Left lung (tissue), 10 donors: ENCODE measurements around the gene BCAS3. TPM values are rescaled to one million over a fixed set of nuclear protein-coding genes. Genes with fewer than 3 reads are reported as not detected.
A peak's percentile ranks its signal among the peaks of the same experiment; 100 is the strongest.
"Not testable (repeated sequence)": the region's sequence is repeated elsewhere in the genome, so short reads cannot be mapped to it uniquely, and the experiment has no call there.

Source experiments
- ATAC-seq: fragments of 200-7000 bp; cut with Tn5 transposase; one replicate; pipeline ENCODE4 v1.9.1; 2020; ENCODE audit warnings: moderate library complexity
- DNase-seq, 4 donors: peaks; one replicate each; pipeline ENCODE4 v3.0.0-alpha.2; 2013 to 2020
- H3K27ac ChIP-seq, 2 donors: fragments of 200-600 bp; sonication (generic) in 1 of 2; one replicate each; pipeline versions ENCODE4 v1.5.0 to v1.8.0; 2020 to 2021
- H3K27me3 ChIP-seq, 2 donors: fragments of 200-600 bp; sonication (generic) in 1 of 2; one replicate each; pipeline versions ENCODE4 v1.5.0 to v1.8.0; 2020 to 2021
- H3K36me3 ChIP-seq, 2 donors: fragments of 200-600 bp; sonication (generic) in 1 of 2; one replicate each; pipeline versions ENCODE4 v1.5.0 to v1.8.0; 2020 to 2021
- H3K4me1 ChIP-seq, 2 donors: fragments of 200-600 bp; one replicate each; pipeline ENCODE4 v1.8.0; 2021
- H3K4me3 ChIP-seq, 2 donors: fragments of 200-600 bp; sonication (generic) in 1 of 2; one replicate each; pipeline versions ENCODE4 v1.5.0 to v1.8.0; 2020 to 2021; ENCODE audit warnings: mild to moderate bottlenecking in 1 of 2
- H3K9me3 ChIP-seq, 2 donors: fragments of 200-600 bp; sonication (generic) in 1 of 2; one replicate each; pipeline versions ENCODE4 v1.5.0 to v1.8.0; 2020 to 2021
- CTCF ChIP-seq, 2 donors: fragments of 200-600 bp; sonication (generic) in 1 of 2; IDR thresholded peaks; one replicate each; pipeline versions ENCODE4 v1.5.0 to v1.8.0; 2021; ENCODE audit warnings: antibody characterized with exemption in 2 of 2
- intact Hi-C, 2 donors: fragments of 100-400 bp; cut with DNase I; formaldehyde crosslinking; loops; one replicate each; pipeline versions ENCODE4 v1.11.2 to v1.14.2; 2022
- polyA plus RNA-seq, 6 donors: library from polyadenylated mRNA; unstranded; fragments of 120-200 nt; gene quantifications; one replicate each; pipeline ENCODE4 v1.2.1, GENCODE V29; 2013; ENCODE audit not compliant: insufficient read length in 6 of 6
- total RNA-seq, 2 donors: library from RNA; stranded (reverse); fragmentation: NEBNext Ultra II Directional; extraction: Animal tissue kit (Norgen Biotek cat#: 25700); gene quantifications; one replicate each; pipeline ENCODE4 v1.2.1, GENCODE V29; 2021
- donor health status: DM: no; HTN: yes; CAD: no.
- donor health status: DM: no; HTN: no; CAD: no.

The BCAS3 gene
- total and polyA plus RNA-seq, 8 donors, result 21.2 to 29.6 (median 28.0) TPM

GRCh38 chr17:60995680-60996079, 318.0 kb downstream of the BCAS3 start:
- Histone ChIP-seq H3K4me3 (no peak overlapping the region), H3K27me3 (no peaks in the 10 kb centered on the region), H3K4me1 (no peaks in the 10 kb centered on the region), H3K27ac (no peak overlapping the region), H3K36me3 (no peaks in the 10 kb centered on the region), H3K9me3 (no peaks in the 10 kb centered on the region)
- no peak for DNase-seq
- no peak for ATAC-seq
- TF ChIP-seq CTCF (IDR thresholded peaks at IDR 0.05), result no peak
- intact Hi-C loops, result no loop called here

GRCh38 chr17:61000911-61001310, 323.3 kb downstream of the BCAS3 start:
- intact Hi-C loops, result loop anchor here in 1 of 2 donors (10.0 kb wide), 2 partner anchors 134 to 394 kb away; partner anchors contain the start of gene TBX2
- H3K27me3 ChIP-seq, result no peaks in the 10 kb centered on the region
- no peaks in the 10 kb centered on the region for H3K9me3 ChIP-seq
- no peak overlapping the region for H3K4me3 ChIP-seq
- no peaks in the 10 kb centered on the region for H3K4me1 ChIP-seq
- peak in 1 of 4 donors; percentile 55 for DNase-seq
- H3K36me3 ChIP-seq, result no peaks in the 10 kb centered on the region
- H3K27ac ChIP-seq, result no peak overlapping the region
- no peak for ATAC-seq
- TF ChIP-seq CTCF (IDR thresholded peaks at IDR 0.05), result no peak

- Histone ChIP-seq H3K27me3 (no peaks in the 10 kb centered on the region), H3K4me3 (no peak overlapping the region), H3K36me3 (no peaks in the 10 kb centered on the region), H3K4me1 (no peaks in the 10 kb centered on the region), H3K9me3 (no peaks in the 10 kb centered on the region), H3K27ac (no peak overlapping the region)
- DNase-seq (peak in 2 of 4 donors; percentile 36 to 51), ATAC-seq (peak; percentile 79)
- intact Hi-C loops, result loop anchor here in 1 of 2 donors (10.0 kb wide), 2 partner anchors 132 to 392 kb away; partner anchors contain the start of gene TBX2
- peak in 1 of 2 donors; percentile 63 for TF ChIP-seq CTCF (IDR thresholded peaks at IDR 0.05)
Observed at GRCh38 chr17:61002316-61002736, 324.7 kb downstream of the BCAS3 start.

DNA sequence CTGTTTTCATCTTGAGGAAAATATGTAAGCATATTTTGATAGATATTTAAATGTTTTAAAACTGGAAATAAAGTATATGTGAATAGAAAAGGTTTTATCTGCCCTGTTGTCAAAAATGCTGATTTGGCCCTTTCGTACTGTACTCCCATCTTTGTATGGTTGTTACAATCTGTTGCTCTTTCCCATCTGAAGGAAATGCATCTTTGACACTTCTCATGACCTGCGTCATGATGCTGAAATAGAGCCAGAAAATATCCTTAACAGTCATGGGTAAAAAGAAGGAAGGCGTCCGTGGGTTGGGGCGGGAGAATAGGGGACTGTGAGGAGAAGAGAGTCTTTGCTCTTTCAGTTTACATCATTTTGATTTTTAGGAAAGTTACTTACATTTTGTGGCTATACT, 327.7 kb downstream of the BCAS3 start:
- Histone ChIP-seq H3K27me3 (no peaks in the 10 kb centered on the region), H3K27ac (peak overlapping the region in 1 of 2 donors; percentile 20), H3K9me3 (no peaks in the 10 kb centered on the region), H3K4me3 (no peak overlapping the region), H3K4me1 (peaks cover 0 to 3% of the 10 kb centered on the region in 2 donors), H3K36me3 (no peaks in the 10 kb centered on the region)
- peak in 2 of 4 donors; percentile 37 to 67 for DNase-seq
- intact Hi-C loops, result loop anchor here in 1 of 2 donors (10.0 kb wide), 2 partner anchors 129 to 389 kb away; partner anchors contain the start of gene TBX2
- no peak for TF ChIP-seq CTCF (IDR thresholded peaks at IDR 0.05)
- ATAC-seq, result no peak

GRCh38 chr17:61005958-61006357, 328.3 kb downstream of the BCAS3 start:
- H3K27ac ChIP-seq, H3K9me3 ChIP-seq, H3K4me3 ChIP-seq, DNase-seq, H3K4me1 ChIP-seq, H3K36me3 ChIP-seq, ATAC-seq, H3K27me3 ChIP-seq: not testable (repeated sequence)
- intact Hi-C loops, result loop anchor here in 1 of 2 donors (10.0 kb wide), 2 partner anchors 129 to 389 kb away; partner anchors contain the start of gene TBX2

- no peak for TF ChIP-seq CTCF (IDR thresholded peaks at IDR 0.05)
- H3K36me3 ChIP-seq, result no peaks in the 10 kb centered on the region
- H3K27ac ChIP-seq, result peak overlapping the region; percentile 43 to 47
- ATAC-seq (no peak), DNase-seq (no peak)
- no peak overlapping the region for H3K4me3 ChIP-seq
- intact Hi-C loops, result loop anchor here in 1 of 2 donors (10.0 kb wide), 2 partner anchors 127 to 387 kb away; partner anchors contain the start of gene TBX2
- no peaks in the 10 kb centered on the region for H3K27me3 ChIP-seq
- no peaks in the 10 kb centered on the region for H3K9me3 ChIP-seq
- peaks cover 0 to 3% of the 10 kb centered on the region in 2 donors for H3K4me1 ChIP-seq
Observed at GRCh38 chr17:61007980-61008379, 330.3 kb downstream of the BCAS3 start.
